NCI-H1417 (cell line): Measurements from ENCODE around the gene GIMD1.

Experiments used
- DNase-seq, 3 experiments: peaks; one replicate each; lab custom pipeline; 2025; lab: John Stamatoyannopoulos, UW

Gene GIMD1

DNA sequence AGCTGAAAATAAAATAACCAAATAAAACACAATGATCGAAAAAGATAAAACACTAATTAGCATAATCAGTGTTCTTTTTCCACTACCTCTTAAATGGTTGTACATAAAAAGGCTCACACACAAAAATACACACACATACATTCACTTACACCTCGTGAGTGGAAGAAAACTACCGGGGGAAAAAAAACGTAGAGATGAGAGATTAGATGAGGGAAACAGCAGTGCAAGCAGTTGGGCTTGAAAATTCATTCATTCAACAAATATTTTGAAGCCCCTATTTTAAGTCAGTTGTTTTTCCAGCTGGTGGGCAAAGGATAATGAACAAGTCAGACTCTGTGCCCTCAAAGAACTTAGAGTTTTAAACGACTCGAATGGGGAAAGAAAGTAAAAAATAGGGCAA lies 53.6 kb downstream of the GIMD1 start:
- DNase-seq: no peak

DNA sequence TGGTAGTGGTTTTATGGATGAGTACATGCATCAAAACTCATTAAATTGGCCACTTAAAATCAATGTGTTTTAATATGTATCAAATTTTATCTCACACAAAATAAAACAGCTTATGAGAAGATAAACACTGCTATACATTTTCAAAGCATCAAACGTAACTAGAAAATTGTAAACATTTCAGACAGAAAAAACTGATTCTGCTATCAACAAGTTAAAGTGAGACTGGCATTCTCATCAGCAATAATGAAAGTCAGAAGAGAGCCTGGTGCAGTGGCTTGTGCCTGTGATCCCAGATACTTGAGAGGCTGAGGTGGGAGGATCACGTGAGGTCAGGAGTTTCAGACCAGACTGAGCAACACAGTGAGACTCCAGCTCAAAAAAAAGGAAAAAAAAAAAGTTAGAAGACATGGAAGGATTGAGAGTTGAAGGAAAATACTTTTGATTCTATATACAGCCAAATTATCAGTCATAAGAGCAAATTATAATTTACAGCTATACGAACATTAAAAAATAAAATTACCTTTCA lies 55.5 kb downstream of the GIMD1 start:
- no peak for DNase-seq

DNA sequence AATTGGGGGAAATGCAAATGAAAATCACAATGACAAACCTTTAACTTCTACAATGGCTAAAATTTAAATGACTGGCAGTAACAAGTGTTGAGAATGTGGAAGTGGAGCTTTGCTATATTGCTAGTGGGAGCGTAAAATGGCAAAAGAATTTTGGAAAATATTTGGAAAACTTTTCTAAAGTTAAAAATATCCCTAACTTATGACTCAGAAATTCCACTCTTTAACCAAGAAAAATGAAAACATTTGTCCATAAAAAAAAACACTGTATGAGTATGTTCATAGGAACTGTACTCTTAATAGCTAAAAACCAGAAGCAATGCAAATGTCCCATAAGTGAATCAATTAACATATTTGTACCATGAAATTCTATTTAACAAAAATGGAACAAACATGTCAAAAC lies 56.2 kb downstream of the GIMD1 start:
- DNase-seq: no peak
